Ishikawa (cell line): ENCODE measurements around the gene DNMT3A.

Experiments
- CEBPB ChIP-seq: IDR thresholded peaks from 2 replicates; pipeline ENCODE4 v1.6.1; 2012
- CREB1 ChIP-seq: IDR thresholded peaks from 2 replicates; pipeline ENCODE4 v1.6.1; 2012; ENCODE audit warnings: low read depth
- EGR1 ChIP-seq: IDR thresholded peaks from 2 replicates; pipeline ENCODE4 v1.6.1; 2012
- EP300 ChIP-seq: IDR thresholded peaks from 2 replicates; pipeline ENCODE4 v1.6.1; 2012; ENCODE audit warnings: borderline replicate concordance
- FOXM1 ChIP-seq: IDR thresholded peaks from 2 replicates; pipeline ENCODE4 v1.6.1; 2012; ENCODE audit warnings: low read depth, borderline replicate concordance
- NFIC ChIP-seq: IDR thresholded peaks from 2 replicates; pipeline ENCODE4 v1.6.1; 2012
- RAD21 ChIP-seq: IDR thresholded peaks from 2 replicates; pipeline ENCODE4 v1.6.1; 2012; ENCODE audit warnings: low read depth
- TAF1 ChIP-seq: IDR thresholded peaks from 2 replicates; pipeline ENCODE4 v1.6.1; 2012; ENCODE audit warnings: low read depth, mild to moderate bottlenecking
- TCF12 ChIP-seq: IDR thresholded peaks from 2 replicates; pipeline ENCODE4 v1.6.1; 2012; ENCODE audit warnings: low read depth
- TEAD4 ChIP-seq: IDR thresholded peaks from 2 replicates; pipeline ENCODE4 v1.6.1; 2012
- YY1 ChIP-seq: IDR thresholded peaks from 2 replicates; pipeline ENCODE4 v1.6.1; 2012; ENCODE audit warnings: low read depth
- ZBTB7A ChIP-seq: IDR thresholded peaks from 2 replicates; pipeline ENCODE4 v1.6.1; 2012; ENCODE audit warnings: low read depth
- TF ChIP-seq, protein P1 (sequence below): IDR thresholded peaks from 2 replicates; pipeline ENCODE4 v1.6.1; 2012
- TF ChIP-seq, protein P2 (sequence below): IDR thresholded peaks from 2 replicates; pipeline ENCODE4 v1.6.1; 2012
- TF ChIP-seq, protein P3 (sequence below): IDR thresholded peaks from 2 replicates; pipeline ENCODE4 v1.6.1; 2012; ENCODE audit warnings: low read depth, mild to moderate bottlenecking

DNMT3A gene

DNA sequence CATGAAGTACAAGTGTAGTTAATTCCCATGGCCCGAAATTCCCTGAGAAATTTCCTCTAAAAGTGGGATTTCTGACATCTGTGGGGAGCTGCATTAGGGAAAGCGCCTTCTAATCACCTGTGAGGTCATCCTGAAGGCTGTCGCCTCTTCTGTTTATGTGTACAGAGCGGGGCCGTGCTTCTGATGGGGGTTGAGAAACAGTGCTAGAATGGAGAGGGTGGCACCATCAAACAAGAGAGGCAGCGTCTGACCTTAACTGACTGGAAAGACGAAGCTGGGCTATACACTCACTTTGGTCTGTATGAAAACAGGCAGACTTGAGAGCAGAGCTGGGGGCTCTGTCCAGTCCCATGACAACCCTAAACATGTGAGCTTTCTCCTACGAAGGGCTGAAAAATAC, 44.2 kb upstream of the DNMT3A start:
- TF ChIP-seq FOXM1 (no peak), CREB1 (no peak), RAD21 (no peak), EGR1 (no peak), TAF1 (no peak), NFIC (no peak), TEAD4 (no peak), CEBPB (no peak)
- TF ChIP-seq, protein P1, sequence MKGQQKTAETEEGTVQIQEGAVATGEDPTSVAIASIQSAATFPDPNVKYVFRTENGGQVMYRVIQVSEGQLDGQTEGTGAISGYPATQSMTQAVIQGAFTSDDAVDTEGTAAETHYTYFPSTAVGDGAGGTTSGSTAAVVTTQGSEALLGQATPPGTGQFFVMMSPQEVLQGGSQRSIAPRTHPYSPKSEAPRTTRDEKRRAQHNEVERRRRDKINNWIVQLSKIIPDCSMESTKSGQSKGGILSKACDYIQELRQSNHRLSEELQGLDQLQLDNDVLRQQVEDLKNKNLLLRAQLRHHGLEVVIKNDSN: no peak
- TF ChIP-seq, protein P2, sequence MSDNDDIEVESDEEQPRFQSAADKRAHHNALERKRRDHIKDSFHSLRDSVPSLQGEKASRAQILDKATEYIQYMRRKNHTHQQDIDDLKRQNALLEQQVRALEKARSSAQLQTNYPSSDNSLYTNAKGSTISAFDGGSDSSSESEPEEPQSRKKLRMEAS: no peak
- TF ChIP-seq, protein P3, sequence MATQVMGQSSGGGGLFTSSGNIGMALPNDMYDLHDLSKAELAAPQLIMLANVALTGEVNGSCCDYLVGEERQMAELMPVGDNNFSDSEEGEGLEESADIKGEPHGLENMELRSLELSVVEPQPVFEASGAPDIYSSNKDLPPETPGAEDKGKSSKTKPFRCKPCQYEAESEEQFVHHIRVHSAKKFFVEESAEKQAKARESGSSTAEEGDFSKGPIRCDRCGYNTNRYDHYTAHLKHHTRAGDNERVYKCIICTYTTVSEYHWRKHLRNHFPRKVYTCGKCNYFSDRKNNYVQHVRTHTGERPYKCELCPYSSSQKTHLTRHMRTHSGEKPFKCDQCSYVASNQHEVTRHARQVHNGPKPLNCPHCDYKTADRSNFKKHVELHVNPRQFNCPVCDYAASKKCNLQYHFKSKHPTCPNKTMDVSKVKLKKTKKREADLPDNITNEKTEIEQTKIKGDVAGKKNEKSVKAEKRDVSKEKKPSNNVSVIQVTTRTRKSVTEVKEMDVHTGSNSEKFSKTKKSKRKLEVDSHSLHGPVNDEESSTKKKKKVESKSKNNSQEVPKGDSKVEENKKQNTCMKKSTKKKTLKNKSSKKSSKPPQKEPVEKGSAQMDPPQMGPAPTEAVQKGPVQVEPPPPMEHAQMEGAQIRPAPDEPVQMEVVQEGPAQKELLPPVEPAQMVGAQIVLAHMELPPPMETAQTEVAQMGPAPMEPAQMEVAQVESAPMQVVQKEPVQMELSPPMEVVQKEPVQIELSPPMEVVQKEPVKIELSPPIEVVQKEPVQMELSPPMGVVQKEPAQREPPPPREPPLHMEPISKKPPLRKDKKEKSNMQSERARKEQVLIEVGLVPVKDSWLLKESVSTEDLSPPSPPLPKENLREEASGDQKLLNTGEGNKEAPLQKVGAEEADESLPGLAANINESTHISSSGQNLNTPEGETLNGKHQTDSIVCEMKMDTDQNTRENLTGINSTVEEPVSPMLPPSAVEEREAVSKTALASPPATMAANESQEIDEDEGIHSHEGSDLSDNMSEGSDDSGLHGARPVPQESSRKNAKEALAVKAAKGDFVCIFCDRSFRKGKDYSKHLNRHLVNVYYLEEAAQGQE: no peak

DNA sequence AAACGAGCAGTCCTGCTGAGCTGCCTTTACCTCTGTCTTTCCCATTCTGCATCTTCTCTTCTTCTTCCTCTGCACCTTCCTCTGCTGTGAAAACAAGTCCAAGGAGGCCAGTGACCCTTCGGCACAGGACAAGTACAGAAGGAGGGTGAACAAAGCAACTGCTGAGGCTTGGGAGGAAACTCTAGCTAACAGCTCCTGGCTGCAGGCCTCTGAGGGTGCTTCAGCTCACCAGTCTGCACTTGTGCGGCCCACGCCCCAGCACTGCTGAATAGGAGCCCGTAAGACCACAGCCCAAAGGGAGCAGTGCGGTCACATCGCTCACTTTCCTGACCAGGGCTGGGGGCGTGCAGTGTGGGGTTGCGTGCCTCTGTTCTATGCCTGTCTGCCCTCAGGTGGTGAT, 42.1 kb upstream of the DNMT3A start:
- TF ChIP-seq CEBPB (no peak), YY1 (no peak), NFIC (no peak)
- TF ChIP-seq, protein P1: no peak

DNA sequence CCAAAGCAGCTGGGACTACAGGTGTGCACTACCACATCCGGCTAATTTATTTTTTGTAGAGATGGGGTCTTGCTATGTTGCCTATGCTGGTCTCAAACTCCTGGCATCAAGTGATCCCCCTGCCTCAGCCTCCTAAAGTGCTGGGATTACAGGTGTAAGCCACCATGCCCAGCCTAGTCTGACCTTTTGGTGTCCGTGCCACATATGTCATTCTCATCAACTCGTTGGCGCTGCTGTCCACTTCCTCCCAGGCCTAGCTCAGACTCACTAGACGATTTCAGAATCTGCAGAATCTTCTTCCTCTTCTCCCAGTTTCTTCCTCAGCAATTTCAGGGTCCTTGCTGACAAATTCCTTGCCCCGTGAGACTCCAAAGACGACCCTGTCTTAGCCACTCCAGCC, 39.8 kb upstream of the DNMT3A start:
- TF ChIP-seq, protein P3: no peak
- TF ChIP-seq ZBTB7A: no peak
- TF ChIP-seq YY1: no peak
- TF ChIP-seq FOXM1: no peak
- TF ChIP-seq TAF1: no peak

DNA sequence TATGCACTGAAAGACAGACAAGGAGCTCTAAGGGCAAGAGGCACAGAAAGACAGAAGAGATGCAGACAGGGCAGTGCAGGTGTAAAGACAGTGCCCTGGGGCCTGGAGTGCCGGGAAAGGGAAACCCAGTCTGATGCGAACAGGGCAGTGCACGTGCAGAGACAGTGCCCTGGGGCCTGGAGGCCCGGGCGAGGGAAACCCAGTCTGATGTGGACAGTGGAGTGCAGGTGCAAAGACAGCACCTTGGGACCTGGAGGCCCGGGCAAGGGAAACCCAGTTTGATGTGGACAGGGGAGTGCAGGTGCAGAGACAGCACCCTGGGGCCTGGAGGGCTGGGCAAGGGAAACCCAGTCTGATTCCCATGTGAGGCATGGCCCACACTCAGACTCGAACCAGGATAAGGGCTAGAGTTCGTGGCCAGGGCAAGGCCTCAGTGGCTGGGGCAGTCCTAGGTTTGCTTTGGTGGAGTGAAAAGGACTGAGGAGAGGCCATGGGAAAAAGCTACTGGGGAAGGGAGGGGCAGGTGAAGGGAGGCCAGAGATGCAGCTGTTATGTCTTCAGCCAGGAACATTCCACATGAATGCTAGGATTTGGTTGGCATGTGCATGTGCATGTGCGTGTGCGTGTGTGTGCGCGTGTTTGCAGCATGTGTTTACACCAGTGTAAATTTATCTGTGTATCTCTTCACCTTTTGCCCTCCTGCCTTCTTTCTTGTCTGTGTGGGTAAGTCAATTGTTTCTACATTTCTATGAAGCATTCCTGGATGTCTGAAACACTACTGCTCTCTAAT, 39.1 kb upstream of the DNMT3A start:
- TF ChIP-seq TAF1 (no peak), NFIC (no peak)
- TF ChIP-seq, protein P2: no peak

DNA sequence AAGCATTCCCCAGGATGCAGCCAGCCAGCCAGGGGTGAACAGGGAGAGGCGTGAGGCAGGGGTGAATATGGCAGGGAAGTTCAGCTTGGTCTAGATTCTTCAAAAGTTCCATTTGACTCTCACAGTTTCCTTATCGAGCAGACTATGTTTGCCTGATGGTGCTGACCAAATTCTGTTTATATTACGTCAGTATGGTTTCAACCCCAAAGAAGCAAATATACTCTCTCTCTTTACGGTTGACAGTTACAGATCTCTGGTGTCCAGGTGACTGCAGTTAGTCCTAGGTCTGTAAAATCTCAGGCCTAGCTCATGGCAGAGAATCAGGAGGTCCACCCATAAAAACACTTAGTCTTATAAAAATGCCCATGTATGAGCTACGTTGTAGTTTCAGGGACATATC, 38.3 kb upstream of the DNMT3A start:
- TF ChIP-seq, protein P2: no peak
- TF ChIP-seq TAF1: no peak
- no peak for TF ChIP-seq ZBTB7A
- TF ChIP-seq EP300: no peak
- TF ChIP-seq FOXM1: no peak
- no peak for TF ChIP-seq EGR1
- TF ChIP-seq, protein P1: no peak
- TF ChIP-seq, protein P3: no peak
- TF ChIP-seq YY1: no peak
- TF ChIP-seq RAD21: no peak
- TF ChIP-seq NFIC: no peak
- TF ChIP-seq CREB1: no peak
- no peak for TF ChIP-seq TCF12
